ENCODE measurements around the gene SKI.

The SKI gene

DNA sequence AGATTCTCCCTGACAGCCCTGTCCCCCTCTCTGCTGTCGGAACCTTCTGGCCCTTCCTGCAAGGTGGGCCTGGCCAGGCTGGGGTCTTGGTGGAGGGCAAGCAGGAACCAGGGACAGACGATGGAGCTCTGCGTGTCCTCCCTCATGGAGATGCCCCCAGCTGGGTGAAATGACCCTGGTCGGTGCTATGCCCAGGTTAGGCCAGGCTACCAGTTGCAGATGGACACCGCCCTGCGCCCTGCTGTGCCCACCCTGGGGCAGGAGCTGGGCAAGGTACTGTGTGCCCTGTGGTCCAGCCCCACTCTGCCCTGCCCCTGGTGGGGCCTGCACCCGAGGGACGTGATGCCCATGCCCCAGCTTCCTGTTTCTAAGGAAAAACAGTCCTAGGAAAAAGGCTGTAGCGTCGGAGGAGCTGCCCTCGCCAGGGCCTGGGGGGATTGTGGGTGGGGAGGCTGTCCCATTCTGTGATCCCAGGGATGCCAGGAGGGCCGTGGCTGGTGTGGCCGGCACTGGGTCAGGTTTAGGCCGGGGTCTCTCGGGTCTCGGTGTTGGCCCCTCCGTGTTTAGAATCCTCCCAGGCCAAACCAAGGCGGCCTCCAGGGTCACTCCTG, 85.6 kb downstream of the SKI start:
- Histone ChIP-seq H3K36me3 (ENCODE audit: insufficient read depth, low read length) (peaks cover 6% of the 10 kb centered on the region), H3K27ac (ENCODE audit: low read depth, low read length) (peak overlapping the region; percentile 94), H3K9ac (ENCODE audit: low read depth, low read length) (peak overlapping the region; percentile 59), H3K9me3 (ENCODE audit: insufficient read depth, low read depth, low read length) (no peaks in the 10 kb centered on the region), H3K27me3 (ENCODE audit: insufficient read depth, low read length) (no peaks in the 10 kb centered on the region), H3K4me1 (ENCODE audit: insufficient read depth, low read length) (peaks cover 23% of the 10 kb centered on the region), H3K4me3 (ENCODE audit: low read length) (peak overlapping the region; percentile 40)
- 58% methylated on average over 18 of the region's 18 CpGs for WGBS

DNA sequence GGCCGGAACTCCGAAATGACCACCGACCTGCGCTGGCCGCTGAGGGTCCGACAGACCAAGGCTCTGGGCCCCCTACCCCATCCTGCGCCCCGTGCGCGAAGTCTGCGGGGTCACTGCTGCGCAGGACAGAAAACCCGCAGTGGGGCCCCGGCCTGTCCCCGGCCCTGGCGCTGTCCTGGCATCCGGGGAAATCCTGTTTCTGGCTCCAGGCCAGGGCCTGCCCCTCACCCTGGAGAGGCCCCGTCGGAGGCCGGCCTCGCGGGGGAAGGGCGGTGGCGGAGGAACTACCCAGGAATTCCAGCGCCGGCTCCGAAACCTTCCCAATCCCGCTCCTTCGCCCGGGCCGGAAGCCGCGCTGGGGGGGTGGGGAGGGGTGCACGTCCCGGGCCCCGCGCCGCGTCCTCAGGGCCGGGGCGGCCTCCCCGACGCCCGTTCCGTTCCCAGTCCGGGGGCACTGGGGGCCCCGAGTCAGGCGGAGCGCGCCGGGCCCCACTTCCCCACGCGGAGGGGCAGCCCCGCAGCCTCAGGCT, 86.2 kb downstream of the SKI start:
- peaks cover under 1% of the 10 kb centered on the region; the same call in 1 of the 2 replicates for H3K36me3 ChIP-seq (ENCODE audit: insufficient read depth, low read length)
- no peaks in the 10 kb centered on the region for H3K9me3 ChIP-seq (ENCODE audit: insufficient read depth, low read depth, low read length)
- 4% methylated on average over 53 of the region's 54 CpGs for WGBS
- no peaks in the 10 kb centered on the region for H3K27me3 ChIP-seq (ENCODE audit: insufficient read depth, low read length)
- peaks cover 23% of the 10 kb centered on the region for H3K4me1 ChIP-seq (ENCODE audit: insufficient read depth, low read length)
- peak overlapping the region; percentile 40 for H3K4me3 ChIP-seq (ENCODE audit: low read length)
- H3K9ac ChIP-seq (ENCODE audit: low read depth, low read length): peak overlapping the region; percentile 59
- peak overlapping the region; percentile 94 for H3K27ac ChIP-seq (ENCODE audit: low read depth, low read length)

DNA sequence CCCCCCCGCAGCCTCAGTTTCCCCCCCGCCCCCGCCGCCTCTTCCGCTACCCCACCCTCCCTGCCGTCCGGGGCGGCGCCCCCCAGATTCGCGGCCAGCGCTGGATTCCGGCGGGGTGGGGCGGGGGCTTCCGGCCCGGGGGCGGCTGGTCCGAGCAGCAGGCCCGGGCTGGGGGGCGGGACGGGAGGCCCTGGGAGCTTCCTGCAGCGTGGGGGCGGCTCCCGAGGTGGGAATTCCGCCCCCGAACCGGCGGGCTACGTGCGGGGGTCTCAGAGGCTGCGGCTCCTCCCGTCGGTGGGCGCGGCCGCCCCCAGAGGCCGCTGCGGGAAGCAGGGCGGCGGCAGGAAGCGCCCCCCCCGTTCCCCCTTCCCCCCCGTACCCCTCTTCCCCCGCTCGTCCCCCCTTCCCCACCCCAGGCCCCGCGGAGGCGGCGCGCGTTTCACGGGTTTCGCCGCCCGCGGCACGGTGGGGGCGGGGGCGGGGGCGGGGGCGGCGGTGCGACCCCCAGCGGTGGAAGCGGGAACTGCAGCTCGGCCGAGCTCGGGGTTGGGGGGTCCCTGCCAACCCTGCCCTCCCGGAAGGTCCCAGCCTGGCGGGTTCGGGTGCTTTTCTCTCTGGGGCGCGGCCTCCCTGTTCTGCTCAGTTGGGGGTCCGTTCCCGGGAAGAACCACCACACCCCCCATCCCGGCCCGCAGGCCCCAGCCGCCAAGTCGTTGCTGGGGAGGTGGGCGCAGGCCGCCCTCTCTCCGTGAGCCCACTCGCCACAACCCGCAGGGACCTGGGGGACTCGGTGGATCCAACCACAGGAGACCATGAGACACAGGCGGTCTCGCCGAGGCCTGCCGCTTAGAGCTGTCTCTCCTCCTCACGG, 86.9 kb downstream of the SKI start:
- H3K27me3 ChIP-seq (ENCODE audit: insufficient read depth, low read length): no peaks in the 10 kb centered on the region
- peak overlapping the region; percentile 94 for H3K27ac ChIP-seq (ENCODE audit: low read depth, low read length)
- peaks cover 23% of the 10 kb centered on the region for H3K4me1 ChIP-seq (ENCODE audit: insufficient read depth, low read length)

DNA sequence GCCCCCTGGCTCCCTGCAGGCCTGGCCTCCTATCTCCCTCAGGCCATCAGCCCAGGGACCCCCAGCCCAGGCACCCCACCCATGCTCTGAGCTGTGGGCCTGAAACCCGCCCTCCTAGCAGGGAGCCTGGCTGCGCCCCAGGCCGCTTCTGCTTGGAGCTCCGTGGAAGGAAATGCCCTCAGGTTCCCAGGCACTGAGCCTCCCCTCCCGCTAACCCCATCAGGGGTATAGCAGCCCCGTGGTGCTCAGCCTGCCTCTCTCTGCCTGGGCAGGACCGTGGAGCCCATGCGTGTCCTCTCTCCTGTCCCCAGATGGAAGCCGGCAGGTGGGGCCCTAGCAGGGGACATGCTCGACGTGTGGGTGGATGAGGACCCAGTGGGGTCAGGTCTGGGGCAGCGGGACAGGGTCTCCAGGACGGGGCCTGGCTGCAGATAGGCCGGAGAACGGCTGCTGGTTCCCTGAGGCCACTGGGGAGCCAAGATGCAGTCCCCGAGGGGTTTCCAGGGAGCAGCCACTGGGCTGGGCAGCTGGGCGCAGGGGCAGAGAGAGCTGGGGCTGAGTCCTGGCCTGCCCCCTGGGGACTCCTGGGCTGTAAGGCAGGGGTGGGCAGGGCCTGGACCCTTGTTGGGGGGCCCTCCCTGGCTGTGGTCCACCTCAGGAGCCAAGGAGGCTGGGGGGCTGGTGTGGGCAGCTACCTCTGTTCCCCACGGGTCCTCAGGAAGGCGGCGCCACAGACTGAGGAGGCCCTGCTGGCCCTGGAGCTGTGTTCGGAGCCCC, 87.7 kb downstream of the SKI start:
- peak overlapping the region; percentile 42 for H3K4me3 ChIP-seq (ENCODE audit: low read length)
- peak overlapping the region; percentile 63; the same call in 1 of the 2 replicates for H3K9ac ChIP-seq (ENCODE audit: low read depth, low read length)
- H3K36me3 ChIP-seq (ENCODE audit: insufficient read depth, low read length): no peaks in the 10 kb centered on the region
- 84% methylated on average over 21 of the region's 21 CpGs for WGBS
- peaks cover 23% of the 10 kb centered on the region for H3K4me1 ChIP-seq (ENCODE audit: insufficient read depth, low read length)
- no peaks in the 10 kb centered on the region for H3K9me3 ChIP-seq (ENCODE audit: insufficient read depth, low read depth, low read length)
- no peaks in the 10 kb centered on the region for H3K27me3 ChIP-seq (ENCODE audit: insufficient read depth, low read length)
- peak overlapping the region; percentile 81 for H3K27ac ChIP-seq (ENCODE audit: low read depth, low read length)

More for the DNA sequence above, 86.9 kb downstream of the SKI start:
- H3K9ac ChIP-seq (ENCODE audit: low read depth, low read length): peak overlapping the region; percentile 63; the same call in 1 of the 2 replicates
- H3K4me3 ChIP-seq (ENCODE audit: low read length): peak overlapping the region; percentile 42
- H3K36me3 ChIP-seq (ENCODE audit: insufficient read depth, low read length): no peaks in the 10 kb centered on the region
- no peaks in the 10 kb centered on the region for H3K9me3 ChIP-seq (ENCODE audit: insufficient read depth, low read depth, low read length)
- WGBS: 15% methylated on average over 74 of the region's 91 CpGs

DNA sequence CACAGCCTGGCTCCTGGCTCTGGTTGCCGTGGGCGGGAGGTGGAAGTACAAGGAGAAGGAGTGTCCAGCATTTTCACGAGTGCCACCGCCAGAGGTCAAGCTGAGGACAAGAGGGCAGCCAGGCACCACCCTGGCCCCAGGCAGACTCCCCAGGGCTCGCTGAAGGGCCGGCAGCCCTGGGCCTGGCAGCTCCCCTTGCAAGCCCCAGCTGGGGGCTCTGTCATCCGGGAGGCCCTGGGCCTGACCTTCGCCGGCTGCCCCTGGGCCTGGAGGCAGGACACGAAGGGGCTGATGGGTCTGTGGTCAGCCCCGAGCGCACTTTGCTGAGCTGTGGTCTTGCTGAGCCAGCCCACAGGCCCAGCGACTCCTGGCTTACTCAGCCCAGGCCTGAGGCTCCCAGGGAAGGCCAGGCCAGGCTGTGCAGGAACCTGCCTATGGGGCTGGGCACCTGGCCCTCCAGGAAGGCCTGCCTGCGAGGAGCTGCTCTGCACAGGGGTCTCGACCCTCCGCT, 88.4 kb downstream of the SKI start:
- no peak overlapping the region for H3K4me3 ChIP-seq (ENCODE audit: low read length)
- H3K9ac ChIP-seq (ENCODE audit: low read depth, low read length): peak overlapping the region; percentile 36; the same call in 1 of the 2 replicates
- peaks cover 18% of the 10 kb centered on the region for H3K4me1 ChIP-seq (ENCODE audit: insufficient read depth, low read length)
- no peaks in the 10 kb centered on the region for H3K36me3 ChIP-seq (ENCODE audit: insufficient read depth, low read length)
- no peaks in the 10 kb centered on the region for H3K9me3 ChIP-seq (ENCODE audit: insufficient read depth, low read depth, low read length)
- no peaks in the 10 kb centered on the region for H3K27me3 ChIP-seq (ENCODE audit: insufficient read depth, low read length)
- H3K27ac ChIP-seq (ENCODE audit: low read depth, low read length): peak overlapping the region; percentile 41
- 88% methylated on average over 16 of the region's 16 CpGs for WGBS

DNA sequence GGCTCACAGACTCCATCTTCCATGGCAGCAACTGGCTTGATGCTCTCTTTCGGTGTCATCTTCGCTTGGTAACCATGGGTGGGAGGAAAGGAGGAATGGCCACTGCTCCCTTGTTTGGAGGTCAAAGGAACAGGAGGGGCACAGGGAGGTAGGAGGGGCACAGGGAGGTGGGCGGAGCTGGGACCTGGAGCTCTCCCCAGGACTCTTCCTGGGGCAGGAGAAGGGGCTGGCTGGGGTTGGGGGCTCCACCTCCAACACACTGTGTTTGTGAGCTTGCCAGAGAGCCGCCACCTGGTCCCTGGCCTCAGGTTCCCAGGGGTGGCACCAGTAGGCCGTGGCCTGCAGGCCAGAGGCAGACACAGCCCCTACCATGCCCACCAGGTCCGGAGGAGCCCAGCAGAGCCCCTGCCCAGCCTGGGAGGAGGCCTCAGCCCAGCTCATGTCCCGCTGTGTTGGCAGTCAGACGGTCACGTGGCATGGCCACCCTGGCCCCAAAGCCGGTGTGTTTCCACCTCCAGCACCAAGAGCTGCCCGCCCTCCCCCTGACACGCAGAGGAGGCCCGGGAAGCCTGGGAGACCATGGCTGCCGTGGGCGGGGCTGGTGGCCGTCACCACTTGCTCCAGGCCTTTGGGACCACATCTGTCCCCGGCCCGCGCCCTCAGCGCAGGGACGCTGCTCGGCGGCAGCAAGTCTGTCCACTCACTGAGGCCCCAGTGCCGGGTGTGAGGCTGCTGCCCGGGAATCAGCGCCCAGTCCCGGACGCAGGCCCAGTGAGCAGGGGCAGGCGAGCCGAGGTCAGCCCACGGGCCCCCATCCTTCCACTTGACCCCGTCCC, 89.3 kb downstream of the SKI start:
- WGBS: 90% methylated on average over 32 of the region's 32 CpGs
- Histone ChIP-seq H3K9ac (ENCODE audit: low read depth, low read length) (no peak overlapping the region), H3K36me3 (ENCODE audit: insufficient read depth, low read length) (no peaks in the 10 kb centered on the region), H3K9me3 (ENCODE audit: insufficient read depth, low read depth, low read length) (no peaks in the 10 kb centered on the region), H3K27ac (ENCODE audit: low read depth, low read length) (peak overlapping the region; percentile 25; the same call in 1 of the 2 replicates), H3K4me3 (ENCODE audit: low read length) (no peak overlapping the region), H3K4me1 (ENCODE audit: insufficient read depth, low read length) (peaks cover 24% of the 10 kb centered on the region), H3K27me3 (ENCODE audit: insufficient read depth, low read length) (no peaks in the 10 kb centered on the region)

DNA sequence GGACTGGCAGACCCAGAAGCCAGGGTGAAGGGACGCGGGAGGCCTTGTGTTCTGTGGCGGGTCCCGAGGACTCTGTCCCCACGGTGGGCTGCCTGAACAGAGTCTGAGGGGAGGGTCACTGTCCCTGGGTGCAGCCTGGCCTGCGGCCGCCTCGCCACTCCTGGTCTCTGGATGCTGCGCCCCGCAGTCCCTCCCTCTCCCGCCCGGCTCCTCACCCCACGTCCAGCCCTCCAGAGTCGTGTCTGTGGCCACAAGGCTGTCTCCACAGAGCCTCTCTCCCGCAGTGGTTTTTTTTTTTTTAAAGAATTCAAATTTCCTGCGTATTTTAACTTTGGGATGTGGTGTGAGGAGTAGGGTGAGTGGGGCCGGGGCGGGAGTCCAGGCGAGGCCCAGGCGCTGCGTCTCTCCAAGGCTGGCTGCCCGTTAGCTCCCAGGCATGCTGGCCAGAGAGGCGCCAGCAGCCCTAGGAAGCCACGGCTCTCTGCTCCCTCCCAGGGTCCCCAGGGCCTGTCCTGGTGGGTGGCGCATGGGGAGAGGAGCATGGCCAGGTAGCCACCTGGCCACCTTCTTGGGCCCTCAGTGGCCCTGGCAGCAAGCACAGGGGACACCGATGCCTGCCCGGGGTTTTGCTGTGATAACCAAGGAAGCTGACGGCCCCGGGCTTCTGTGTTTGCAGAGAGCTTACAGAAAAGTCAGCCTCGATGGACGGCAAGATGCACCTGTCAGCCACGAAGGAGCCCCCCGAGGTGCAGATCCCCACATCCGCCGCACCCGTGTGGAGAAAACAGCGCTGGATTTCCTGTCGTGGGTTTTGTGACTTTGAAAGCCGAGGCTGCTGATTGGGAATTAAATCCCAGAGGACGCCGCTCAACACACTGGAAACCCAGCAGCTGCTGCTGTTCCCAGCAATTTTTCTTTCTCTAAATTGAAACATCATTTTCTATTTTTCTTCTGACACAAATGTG, 90.5 kb downstream of the SKI start:
- no peaks in the 10 kb centered on the region for H3K27me3 ChIP-seq (ENCODE audit: insufficient read depth, low read length)
- peaks cover 24% of the 10 kb centered on the region for H3K4me1 ChIP-seq (ENCODE audit: insufficient read depth, low read length)
- H3K27ac ChIP-seq (ENCODE audit: low read depth, low read length): no peak overlapping the region
- H3K36me3 ChIP-seq (ENCODE audit: insufficient read depth, low read length): no peaks in the 10 kb centered on the region
- no peak overlapping the region for H3K9ac ChIP-seq (ENCODE audit: low read depth, low read length)
- H3K4me3 ChIP-seq (ENCODE audit: low read length): no peak overlapping the region
- no peaks in the 10 kb centered on the region for H3K9me3 ChIP-seq (ENCODE audit: insufficient read depth, low read depth, low read length)
- WGBS: 94% methylated on average over 41 of the region's 41 CpGs

DNA sequence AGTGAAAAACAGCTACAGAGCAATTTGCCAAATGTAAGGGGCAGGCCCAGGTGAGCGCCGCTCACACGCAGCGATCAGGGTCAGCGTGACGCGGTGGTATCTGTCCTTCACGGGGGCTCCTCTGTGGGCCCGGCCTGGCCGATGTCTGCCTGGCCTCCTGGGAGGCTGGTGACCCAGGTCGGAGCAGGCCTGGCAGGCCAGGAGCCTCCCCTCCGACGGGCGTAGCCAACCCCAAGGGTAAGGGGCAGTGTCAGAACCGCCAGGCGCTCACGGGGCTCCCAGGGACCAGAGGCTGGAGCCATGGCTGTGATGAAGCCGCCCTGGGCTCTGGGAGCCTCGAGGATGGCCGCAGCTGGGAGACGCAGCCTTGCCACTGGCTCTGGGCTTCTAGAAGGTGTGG, 91.2 kb downstream of the SKI start:
- H3K27ac ChIP-seq (ENCODE audit: low read depth, low read length): no peak overlapping the region
- no peak overlapping the region for H3K4me3 ChIP-seq (ENCODE audit: low read length)
- no peaks in the 10 kb centered on the region for H3K27me3 ChIP-seq (ENCODE audit: insufficient read depth, low read length)
- WGBS: 94% methylated on average over 21 of the region's 21 CpGs
- no peaks in the 10 kb centered on the region for H3K9me3 ChIP-seq (ENCODE audit: insufficient read depth, low read depth, low read length)
- H3K36me3 ChIP-seq (ENCODE audit: insufficient read depth, low read length): no peaks in the 10 kb centered on the region
- H3K4me1 ChIP-seq (ENCODE audit: insufficient read depth, low read length): peaks cover 20% of the 10 kb centered on the region
- no peak overlapping the region for H3K9ac ChIP-seq (ENCODE audit: low read depth, low read length)

DNA sequence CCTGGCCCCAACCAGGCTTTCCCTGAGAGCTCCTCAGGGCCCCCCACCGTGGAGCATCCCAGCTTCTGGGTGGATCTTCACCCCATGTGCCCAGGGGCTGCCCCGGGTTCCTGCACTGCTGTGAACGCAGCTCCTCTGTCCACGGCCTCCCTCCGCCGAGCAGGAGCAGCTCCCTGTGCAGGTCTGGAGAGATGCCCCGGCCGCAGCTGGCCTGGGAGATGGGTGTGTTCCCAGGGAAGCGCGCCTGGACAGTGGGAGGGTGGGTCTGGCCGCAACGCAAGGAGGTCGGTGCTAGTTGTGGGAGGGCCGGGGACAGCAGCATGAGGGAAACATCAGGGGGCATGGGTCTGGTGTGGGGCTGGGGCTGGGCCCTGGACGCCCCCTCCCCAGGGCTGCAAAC, 91.9 kb downstream of the SKI start:
- H3K27ac ChIP-seq (ENCODE audit: low read depth, low read length): no peak overlapping the region
- H3K4me1 ChIP-seq (ENCODE audit: insufficient read depth, low read length): peaks cover 20% of the 10 kb centered on the region
- H3K9ac ChIP-seq (ENCODE audit: low read depth, low read length): no peak overlapping the region
- 89% methylated on average over 15 of the region's 15 CpGs for WGBS
- H3K9me3 ChIP-seq (ENCODE audit: insufficient read depth, low read depth, low read length): no peaks in the 10 kb centered on the region
- H3K36me3 ChIP-seq (ENCODE audit: insufficient read depth, low read length): no peaks in the 10 kb centered on the region
- peaks cover 3% of the 10 kb centered on the region; the same call in 1 of the 2 replicates for H3K27me3 ChIP-seq (ENCODE audit: insufficient read depth, low read length)
- no peak overlapping the region for H3K4me3 ChIP-seq (ENCODE audit: low read length)

All from HUES64 (cell line).